GM18499 (cell line): Measurements from ENCODE around the gene LY86.

Experiments used
- ATAC-seq: cut with Tn5 transposase; IDR thresholded peaks from one replicate; pipeline ENCODE4 v1.9.1; 2021; ENCODE audit warnings: moderate number of reproducible peaks; ENCODE audit not compliant: insufficient read depth, unreplicated experiment

Gene LY86

GRCh38 chr6:6569811-6570164 is 18.7 kb upstream of the LY86 start:
- ATAC-seq: no peak

DNA sequence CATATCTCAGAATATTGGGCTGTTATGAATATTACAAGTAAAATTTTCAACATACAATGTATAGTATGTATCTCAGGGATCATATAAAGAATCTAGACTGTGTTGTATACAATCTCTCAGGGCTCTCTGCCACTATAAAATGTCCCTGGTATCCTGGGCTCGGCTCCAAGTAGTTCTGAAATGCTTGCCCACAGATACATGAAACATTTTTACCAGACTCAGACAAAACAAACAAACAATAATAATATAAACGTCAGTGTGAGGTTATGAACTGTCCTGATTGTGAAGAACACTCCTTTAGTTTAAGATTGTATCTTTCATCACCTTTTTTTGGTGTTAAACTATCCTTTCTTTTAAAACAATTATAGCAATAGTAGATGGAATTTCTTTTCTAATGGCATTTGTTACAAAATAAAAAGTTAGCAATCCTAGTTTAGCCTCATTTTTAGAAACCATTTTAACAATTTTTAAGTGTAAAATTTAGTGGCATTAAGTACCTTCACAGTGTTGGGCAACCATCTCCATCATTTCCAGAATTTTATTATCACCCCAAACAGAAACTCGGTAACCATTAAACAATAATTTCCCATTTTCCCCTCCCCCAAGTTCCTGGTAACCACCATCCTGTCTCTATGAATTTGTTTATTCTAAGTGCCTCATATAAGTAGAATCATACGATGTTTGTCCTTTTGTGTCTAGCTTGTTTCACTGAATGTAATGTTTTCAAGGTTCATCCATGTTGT is 17.4 kb upstream of the LY86 start:
- no peak for ATAC-seq

- no peak for ATAC-seq
Observed at GRCh38 chr6:6575143-6575542, 13.4 kb upstream of the LY86 start.

- ATAC-seq: no peak
Observed at GRCh38 chr6:6577735-6578134, 10.8 kb upstream of the LY86 start.

DNA sequence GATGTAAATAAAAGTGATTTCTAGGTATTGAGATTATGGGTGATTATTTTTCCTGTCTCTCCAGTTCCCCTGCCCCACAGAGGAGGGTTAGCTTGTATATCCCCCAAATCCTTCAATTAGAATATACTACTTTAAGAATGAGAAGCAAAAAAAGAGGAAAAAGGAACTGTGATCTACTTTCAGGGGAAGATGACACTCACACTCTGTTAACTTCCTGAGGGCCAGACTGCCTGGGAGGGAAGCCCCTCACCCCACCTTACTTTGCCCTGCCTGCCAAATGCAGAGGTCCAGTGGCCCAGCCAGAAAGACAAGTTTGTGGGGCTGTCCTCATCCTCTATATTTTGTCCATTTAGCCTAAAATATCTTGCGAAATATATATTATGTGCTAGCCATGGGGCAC is 9.2 kb upstream of the LY86 start:
- no peak for ATAC-seq

DNA sequence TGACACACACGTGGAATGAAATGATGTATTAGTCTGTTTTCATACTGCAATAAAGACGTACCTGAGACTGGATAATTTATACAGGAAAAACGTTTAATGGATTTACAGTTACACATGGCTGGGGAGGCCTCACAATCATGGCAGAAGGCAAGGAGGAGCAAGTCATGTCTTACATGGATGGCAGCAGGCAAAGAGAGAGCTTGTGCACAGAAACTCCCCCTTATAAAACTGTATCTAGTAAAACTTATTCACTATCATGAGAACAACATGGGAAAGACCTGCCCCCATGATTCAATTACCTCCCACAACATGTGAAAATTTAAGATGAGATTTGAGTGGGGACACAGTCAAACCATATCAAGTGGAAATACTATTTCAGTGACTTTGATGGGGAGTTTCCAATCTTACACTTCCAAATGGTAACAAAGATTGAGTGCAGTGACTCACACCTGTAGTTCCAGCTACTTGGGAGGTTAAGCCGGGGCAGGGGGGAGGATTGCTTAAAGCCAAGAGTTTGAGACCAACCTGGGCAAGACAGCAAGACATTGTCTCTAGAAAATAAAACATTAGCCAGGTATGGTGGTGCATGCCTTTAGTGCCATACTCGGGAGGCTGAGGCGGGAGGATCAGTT is 8.2 kb upstream of the LY86 start:
- ATAC-seq: no peak

DNA sequence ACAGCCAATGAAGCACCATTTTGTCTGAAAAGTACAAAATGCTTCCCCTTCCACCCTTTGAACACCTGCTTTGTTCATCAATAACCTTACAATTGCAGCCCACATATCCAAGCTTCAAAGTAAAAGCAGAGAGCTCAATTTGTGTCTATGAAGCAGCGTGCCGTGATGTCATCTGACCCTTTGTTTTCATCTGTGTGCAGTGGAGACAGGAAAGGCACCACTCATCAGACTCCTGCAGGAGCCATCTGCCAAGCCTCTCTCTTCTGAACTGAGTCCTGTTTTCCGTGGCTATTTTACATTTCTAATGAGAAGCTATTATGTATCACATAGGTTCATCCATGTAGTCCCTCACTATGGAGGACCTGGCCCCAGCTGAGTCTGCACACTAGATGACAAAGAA is 7.5 kb upstream of the LY86 start:
- ATAC-seq: no peak

- no peak for ATAC-seq
Observed at GRCh38 chr6:6582131-6582530, 6.4 kb upstream of the LY86 start.

- ATAC-seq: no peak
Observed at GRCh38 chr6:6583836-6584235, 4.7 kb upstream of the LY86 start.

- no peak for ATAC-seq
Observed at GRCh38 chr6:6584310-6585002, 4.1 kb upstream of the LY86 start.

GRCh38 chr6:6585003-6585311 is 3.6 kb upstream of the LY86 start:
- no peak for ATAC-seq

GRCh38 chr6:6586167-6586566 is 2.4 kb upstream of the LY86 start:
- no peak for ATAC-seq

DNA sequence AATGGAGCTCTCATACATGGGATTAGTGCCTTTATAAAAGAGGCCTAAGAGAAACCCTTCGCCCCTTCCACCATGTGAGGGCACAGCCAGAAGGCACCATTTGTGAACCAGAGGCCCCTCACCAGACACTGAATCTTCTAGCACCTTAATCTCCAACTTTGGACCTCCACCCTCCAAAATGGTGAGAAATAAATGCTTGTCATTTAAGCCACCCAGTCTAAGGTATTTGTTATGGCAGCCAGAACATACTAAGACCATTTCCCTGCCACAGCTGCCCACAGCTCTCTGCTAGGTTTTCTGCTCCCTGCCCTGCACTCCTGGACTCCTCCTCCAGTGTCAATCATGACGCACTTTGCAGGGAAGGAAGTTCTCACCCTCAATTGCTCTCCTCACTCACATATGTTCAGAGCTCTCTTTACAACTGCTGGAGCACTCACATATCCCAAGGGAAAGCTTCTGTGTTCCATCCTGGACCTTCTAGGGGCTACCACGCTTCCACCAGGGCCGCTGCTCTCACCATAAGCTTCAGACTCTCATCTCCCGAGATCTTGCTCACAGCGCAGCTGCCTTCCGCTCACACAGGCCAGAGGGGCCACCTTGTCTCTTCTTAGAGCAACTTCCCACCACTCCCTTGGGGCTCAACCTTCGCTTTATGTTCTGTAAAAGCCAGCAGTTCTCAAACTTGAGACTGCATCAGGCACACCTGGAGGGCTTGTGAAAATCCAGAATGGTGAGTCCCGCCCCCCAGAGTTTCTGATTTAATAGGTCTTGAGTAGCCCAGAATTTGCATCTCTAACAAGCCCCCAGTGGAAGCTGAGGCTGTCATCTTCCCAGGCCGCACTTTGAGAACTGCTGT is 1.6 kb upstream of the LY86 start:
- ATAC-seq: peak; percentile 31

GRCh38 chr6:6587696-6588063 is 840 bp upstream of the LY86 start:
- no peak for ATAC-seq

DNA sequence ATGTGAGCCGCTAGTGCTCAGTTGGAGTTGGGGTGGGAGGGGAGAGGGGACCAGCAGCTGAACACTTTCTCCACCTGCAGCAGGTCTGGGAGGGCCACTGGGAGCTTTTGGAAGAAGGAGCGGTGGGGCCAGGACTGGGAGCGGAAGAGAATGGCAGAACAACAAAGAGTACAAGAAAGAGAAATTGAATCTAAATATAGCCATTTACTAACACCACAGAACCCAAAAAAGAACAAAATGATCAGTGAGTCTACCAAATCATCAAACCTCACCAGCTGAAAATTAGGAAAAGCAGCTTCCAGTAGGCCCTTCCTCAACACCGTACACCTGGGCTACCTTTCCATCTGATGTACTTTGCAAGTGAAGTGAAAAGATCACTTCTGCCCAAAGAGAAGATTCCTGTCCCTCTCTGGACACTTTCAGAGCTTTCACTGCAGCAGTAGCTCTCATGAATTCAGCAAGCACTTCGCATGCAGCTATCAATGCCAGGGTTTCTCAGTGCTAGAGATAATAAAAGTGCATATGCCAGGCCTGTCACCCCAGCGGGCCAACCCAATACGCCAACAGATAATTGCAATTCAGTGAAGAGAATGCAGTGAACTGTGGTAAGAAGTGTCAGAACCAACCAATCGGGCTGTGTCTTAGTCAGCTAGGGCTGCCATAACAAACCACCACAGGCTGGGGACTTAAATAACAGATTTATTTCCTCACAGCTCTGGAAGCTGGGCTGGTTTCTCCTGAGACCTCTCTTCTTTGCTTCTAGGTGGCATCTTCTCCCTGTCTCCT is 597 bp downstream of the LY86 start:
- no peak for ATAC-seq

DNA sequence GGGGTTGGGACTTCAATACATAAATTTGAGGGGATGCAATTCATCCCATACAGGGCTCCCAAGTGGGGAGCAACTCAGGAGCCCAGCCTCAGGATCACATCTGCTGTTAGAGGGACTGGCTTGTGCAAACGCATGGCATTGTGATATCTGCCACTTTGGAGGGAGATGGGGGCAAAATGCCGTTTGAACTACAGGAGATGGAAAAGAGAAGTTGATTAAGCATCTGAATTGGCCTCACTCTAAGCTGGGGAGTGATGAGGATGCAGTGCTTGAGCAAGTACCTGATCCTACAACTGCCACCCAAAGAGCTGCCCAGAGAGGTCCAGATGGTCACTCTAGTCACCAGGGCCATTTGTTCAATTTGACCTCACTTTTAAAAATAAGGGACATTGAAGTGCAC is 2.0 kb downstream of the LY86 start:
- no peak for ATAC-seq

DNA sequence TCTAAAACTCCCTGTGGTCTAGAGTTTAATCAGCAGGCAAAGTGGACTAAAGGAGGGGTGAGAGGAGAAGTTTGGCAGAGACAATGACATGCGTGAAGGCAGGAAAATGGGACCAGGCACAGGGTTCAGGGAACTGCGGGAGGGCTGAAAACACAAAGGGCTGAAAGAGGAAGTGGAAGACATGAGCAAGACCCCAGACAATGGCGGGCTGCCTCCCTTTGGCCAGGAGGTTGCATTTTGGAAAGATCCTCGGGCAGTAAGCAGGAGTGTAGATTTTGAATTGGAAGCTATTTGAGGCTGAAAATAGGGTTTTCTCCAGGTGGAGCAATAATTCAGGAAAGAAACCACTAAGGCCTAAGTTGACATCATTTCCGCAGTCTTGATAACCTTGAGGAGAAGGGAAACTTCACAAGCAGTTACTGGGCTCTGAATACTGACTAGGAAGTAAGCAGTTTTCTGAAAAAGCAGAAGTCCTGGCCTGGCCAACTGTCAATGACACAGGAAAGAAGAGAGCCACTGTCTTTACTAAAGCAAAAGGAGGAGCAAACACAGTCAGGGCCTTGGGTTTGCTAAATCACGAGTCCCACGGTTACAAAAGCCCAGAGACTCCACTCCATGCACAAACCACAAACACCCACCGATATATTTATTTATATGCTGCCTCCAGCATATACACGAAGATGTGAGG is 3.4 kb downstream of the LY86 start:
- ATAC-seq: no peak

GRCh38 chr6:6592826-6593475 is 4.4 kb downstream of the LY86 start:
- no peak for ATAC-seq

GRCh38 chr6:6593867-6594468 is 5.4 kb downstream of the LY86 start:
- ATAC-seq: no peak
